ENCODE measurements around the gene PHF21A.

Gene PHF21A

GRCh38 chr11:46121301-46121723, at the start of gene PHF21A:
PHF21A (minus strand) TSS chr11:46121454; CDS start chr11:46084219, 37,235 bp downstream.
- peak; percentile 97 for DNase-seq (ENCODE audit: low read depth, low spot score)

GRCh38 chr11:46170797-46171196, 49.5 kb upstream of the PHF21A start:
- DNase-seq (ENCODE audit: low read depth, low spot score), result no peak

GRCh38 chr11:46162700-46163099, 41.4 kb upstream of the PHF21A start:
- no peak for DNase-seq (ENCODE audit: low read depth, low spot score)

GRCh38 chr11:46161201-46161600, 39.9 kb upstream of the PHF21A start:
- DNase-seq (ENCODE audit: low read depth, low spot score), result no peak

GRCh38 chr11:46160100-46160499, 38.8 kb upstream of the PHF21A start:
- no peak for DNase-seq (ENCODE audit: low read depth, low spot score)

- no peak for DNase-seq (ENCODE audit: low read depth, low spot score)
Observed at GRCh38 chr11:46159680-46160079, 38.4 kb upstream of the PHF21A start.

GRCh38 chr11:46149826-46150225, 28.6 kb upstream of the PHF21A start:
- no peak for DNase-seq (ENCODE audit: low read depth, low spot score)

GRCh38 chr11:46149342-46149741, 28.1 kb upstream of the PHF21A start:
- no peak for DNase-seq (ENCODE audit: low read depth, low spot score)

GRCh38 chr11:46144741-46145140, 23.5 kb upstream of the PHF21A start:
- DNase-seq (ENCODE audit: low read depth, low spot score), result no peak

- DNase-seq (ENCODE audit: low read depth, low spot score), result no peak
Observed at GRCh38 chr11:46143049-46143806, 22.0 kb upstream of the PHF21A start.

GRCh38 chr11:46142561-46142960, 21.3 kb upstream of the PHF21A start:
- DNase-seq (ENCODE audit: low read depth, low spot score), result no peak

- DNase-seq (ENCODE audit: low read depth, low spot score), result no peak
Observed at GRCh38 chr11:46141597-46141996, 20.3 kb upstream of the PHF21A start.

- no peak for DNase-seq (ENCODE audit: low read depth, low spot score)
Observed at GRCh38 chr11:46134540-46134939, 13.3 kb upstream of the PHF21A start.

GRCh38 chr11:46134061-46134460, 12.8 kb upstream of the PHF21A start:
- no peak for DNase-seq (ENCODE audit: low read depth, low spot score)

GRCh38 chr11:46133119-46133518, 11.9 kb upstream of the PHF21A start:
- DNase-seq (ENCODE audit: low read depth, low spot score), result no peak

- no peak for DNase-seq (ENCODE audit: low read depth, low spot score)
Observed at GRCh38 chr11:46130286-46130940, 9.2 kb upstream of the PHF21A start.

GRCh38 chr11:46129133-46129532, 7.9 kb upstream of the PHF21A start:
- DNase-seq (ENCODE audit: low read depth, low spot score), result no peak

GRCh38 chr11:46127150-46127638, 5.9 kb upstream of the PHF21A start:
- peak; percentile 17 for DNase-seq (ENCODE audit: low read depth, low spot score)

GRCh38 chr11:46125284-46125683, 4.0 kb upstream of the PHF21A start:
- no peak for DNase-seq (ENCODE audit: low read depth, low spot score)

GRCh38 chr11:46122945-46123715, 1.9 kb upstream of the PHF21A start:
- DNase-seq (ENCODE audit: low read depth, low spot score), result no peak

- peak; percentile 93 for DNase-seq (ENCODE audit: low read depth, low spot score)
Observed at GRCh38 chr11:46121724-46122477, 647 bp upstream of the PHF21A start.
